H9 (cell line): ENCODE measurements around the gene ANKH. TPM values are rescaled to one million over a fixed set of nuclear protein-coding genes. Genes with fewer than 3 reads are reported as not detected.
A peak's percentile ranks its signal among the peaks of the same experiment; 100 is the strongest.

Experiments used
- DNase-seq: peaks from one replicate; pipeline ENCODE4 v3.0.0-alpha.2; 2017
- H2AFZ ChIP-seq: one replicate; pipeline ENCODE4 v1.6.1; 2013; ENCODE audit warnings: mild to moderate bottlenecking, low read length, control low read depth, moderate library complexity
- H2AK5ac ChIP-seq: 2 replicates; pipeline ENCODE4 v1.6.1; 2013; ENCODE audit warnings: low read length, control low read depth, mixed read lengths; ENCODE audit not compliant: insufficient read length
- H2BK120ac ChIP-seq: one replicate; pipeline ENCODE4 v1.6.1; 2013; ENCODE audit warnings: low read depth, mild to moderate bottlenecking, low read length, control low read depth, inconsistent platforms; ENCODE audit not compliant: poor library complexity, severe bottlenecking
- H2BK12ac ChIP-seq: 2 replicates; pipeline ENCODE4 v1.6.1; 2013; ENCODE audit warnings: low read length, control low read depth, mixed read lengths, low read depth; ENCODE audit not compliant: insufficient read length
- H2BK15ac ChIP-seq: 2 replicates; pipeline ENCODE4 v1.6.1; 2013; ENCODE audit warnings: low read depth, low read length, control low read depth
- H2BK20ac ChIP-seq: one replicate; pipeline ENCODE4 v1.6.1; 2013; ENCODE audit warnings: low read depth, mild to moderate bottlenecking, low read length, control low read depth, inconsistent platforms; ENCODE audit not compliant: poor library complexity, severe bottlenecking
- H2BK5ac ChIP-seq: 2 replicates; pipeline ENCODE4 v1.6.1; 2013; ENCODE audit warnings: low read length, control low read depth, mixed read lengths; ENCODE audit not compliant: insufficient read length
- H3K14ac ChIP-seq: 2 replicates; pipeline ENCODE4 v1.6.1; 2013; ENCODE audit warnings: low read length, control low read depth; ENCODE audit not compliant: insufficient read depth
- H3K18ac ChIP-seq: 2 replicates; pipeline ENCODE4 v1.6.1; 2013; ENCODE audit warnings: low read depth, mild to moderate bottlenecking, mixed read lengths, low read length, control low read depth; ENCODE audit not compliant: insufficient read length
- H3K23ac ChIP-seq: 2 replicates; pipeline ENCODE4 v1.6.1; 2013; ENCODE audit warnings: low read length, control low read depth, mixed read lengths, low read depth; ENCODE audit not compliant: insufficient read length
- H3K23me2 ChIP-seq: 2 replicates; pipeline ENCODE4 v1.6.1; 2013; ENCODE audit warnings: low read depth, mild to moderate bottlenecking, mixed read lengths, low read length, control low read depth; ENCODE audit not compliant: insufficient read length, poor library complexity, severe bottlenecking
- H3K27ac ChIP-seq: 2 replicates; pipeline ENCODE4 v1.5.1; 2013; ENCODE audit warnings: low read length, control low read depth, mixed read lengths, low read depth; ENCODE audit not compliant: insufficient read length
- H3K27me3 ChIP-seq: 2 replicates; pipeline ENCODE4 v1.6.1; 2013; ENCODE audit warnings: low read length, control low read depth, inconsistent platforms; ENCODE audit not compliant: insufficient read depth
- H3K4ac ChIP-seq: 2 replicates; pipeline ENCODE4 v1.6.1; 2013; ENCODE audit warnings: low read depth, mild to moderate bottlenecking, control low read depth, inconsistent platforms, low read length, moderate library complexity
- H3K4me1 ChIP-seq: 2 replicates; pipeline ENCODE4 v1.6.1; 2013; ENCODE audit warnings: low read length, control low read depth, inconsistent platforms; ENCODE audit not compliant: insufficient read depth
- H3K4me2 ChIP-seq: 2 replicates; pipeline ENCODE4 v1.6.1; 2013; ENCODE audit warnings: low read length, control low read depth, mixed read lengths; ENCODE audit not compliant: insufficient read length, insufficient read depth
- H3K56ac ChIP-seq: 2 replicates; pipeline ENCODE4 v1.6.1; 2013; ENCODE audit warnings: low read depth, mild to moderate bottlenecking, mixed read lengths, low read length, control low read depth; ENCODE audit not compliant: insufficient read length
- H3K79me1 ChIP-seq: 2 replicates; pipeline ENCODE4 v1.6.1; 2013; ENCODE audit warnings: low read depth, mild to moderate bottlenecking, moderate library complexity, low read length, control low read depth, inconsistent platforms; ENCODE audit not compliant: insufficient read depth, poor library complexity, severe bottlenecking
- H3K79me2 ChIP-seq: 2 replicates; pipeline ENCODE4 v1.6.1; 2013; ENCODE audit warnings: low read length, control low read depth, inconsistent platforms; ENCODE audit not compliant: insufficient read depth
- H3K9ac ChIP-seq: 2 replicates; pipeline ENCODE4 v1.6.1; 2013; ENCODE audit warnings: low read length, control low read depth, mixed read lengths; ENCODE audit not compliant: insufficient read length; ENCODE audit errors: extremely low read depth
- H3K9me3 ChIP-seq: one replicate; pipeline ENCODE4 v1.6.1; 2013; ENCODE audit warnings: low read depth, low read length, inconsistent platforms; ENCODE audit not compliant: control insufficient read depth
- H3T11ph ChIP-seq: one replicate; pipeline ENCODE4 v1.6.1; 2013; ENCODE audit warnings: mild to moderate bottlenecking, low read length, control low read depth, inconsistent platforms
- H4K20me1 ChIP-seq: one replicate; pipeline ENCODE4 v1.6.1; 2013; ENCODE audit not compliant: control insufficient read depth, insufficient read length, insufficient read depth
- H4K5ac ChIP-seq: 2 replicates; pipeline ENCODE4 v1.6.1; 2013; ENCODE audit warnings: low read depth, mild to moderate bottlenecking, mixed read lengths, low read length, control low read depth; ENCODE audit not compliant: insufficient read length
- H4K8ac ChIP-seq: replicated peaks from 2 replicates; pipeline ENCODE4 v1.6.1; 2013; ENCODE audit warnings: low read length, control low read depth, mixed read lengths, low read depth; ENCODE audit not compliant: insufficient read length
- H4K91ac ChIP-seq: 2 replicates; pipeline ENCODE4 v1.6.1; 2013; ENCODE audit warnings: low read depth, mild to moderate bottlenecking, moderate library complexity, mixed read lengths, low read length, control low read depth; ENCODE audit not compliant: insufficient read length
- H3K27ac Mint-ChIP-seq, 3 experiments: 2 replicates in 2 of 3; 3 replicates in 1 of 3; pipeline ENCODE4 v1.8.0; 2020 to 2021; ENCODE audit warnings: mixed read lengths in 3 of 3, mild to moderate bottlenecking in 1 of 3, moderate library complexity in 1 of 3
- H3K27me3 Mint-ChIP-seq: 2 replicates; pipeline ENCODE4 v1.8.0; 2021; ENCODE audit warnings: low read depth, mild to moderate bottlenecking, moderate library complexity, mixed read lengths
- H3K36me3 Mint-ChIP-seq, 3 experiments: 2 replicates in 2 of 3; 3 replicates in 1 of 3; pipeline ENCODE4 v1.8.0; 2020 to 2021; ENCODE audit warnings: low read depth in 3 of 3, mixed read lengths in 3 of 3; ENCODE audit not compliant: insufficient read depth in 1 of 3
- H3K4me1 Mint-ChIP-seq, 2 experiments: 2 replicates each; pipeline ENCODE4 v1.8.0; 2020; ENCODE audit warnings: mixed read lengths in 2 of 2
- H3K4me3 Mint-ChIP-seq, 2 experiments: 2 replicates in 1 of 2; 3 replicates in 1 of 2; pipeline ENCODE4 v1.8.0; 2020 to 2021; ENCODE audit warnings: mild to moderate bottlenecking in 2 of 2, mixed read lengths in 2 of 2, moderate library complexity in 1 of 2
- H3K9me3 Mint-ChIP-seq, 2 experiments: 2 replicates in 1 of 2; 3 replicates in 1 of 2; pipeline ENCODE4 v1.8.0; 2020; ENCODE audit warnings: mild to moderate bottlenecking in 2 of 2, mixed read lengths in 2 of 2, moderate library complexity in 1 of 2
- CTCF ChIP-seq: fragments of 200-600 bp; sonication (generic); conservative IDR thresholded peaks from 3 replicates; pipeline ENCODE4 v1.8.0; 2021; ENCODE audit warnings: antibody characterized with exemption, mild to moderate bottlenecking
- WGBS: extraction: QIAGEN DNeasy Blood & Tissue Kit; methylation state at CpG from one replicate; pipeline ENCODE4 v1.1.7; 2013; ENCODE audit warnings: missing lambda C conversion rate, low lambda C conversion rate, mixed read lengths; ENCODE audit not compliant: insufficient read length; ENCODE audit errors: extremely low coverage; 5-methylcytosine and 5-hydroxymethylcytosine counted together
- total RNA-seq: library from RNA; stranded (reverse); gene quantifications from 2 replicates; pipeline ENCODE4 v1.2.1, GENCODE V29; 2021

The ANKH gene
- total RNA-seq, 1 experiment from 2014 or later, result 9.6 TPM

GRCh38 chr5:14700478-14701436, 170.8 kb downstream of the ANKH start:
- Histone ChIP-seq H4K5ac (no peak overlapping the region), H3K23me2 (no peaks in the 10 kb centered on the region), H4K20me1 (peaks cover 2% of the 10 kb centered on the region), H3K79me2 (no peaks in the 10 kb centered on the region), H3K23ac (no peak overlapping the region), H3K4me2 (no peak overlapping the region), H4K91ac (no peak overlapping the region), H4K8ac (no peak overlapping the region), H2BK120ac (no peak overlapping the region), H3K4me1 (no peaks in the 10 kb centered on the region), H2BK20ac (no peak overlapping the region), H3K14ac (no peak overlapping the region), H2BK15ac (no peak overlapping the region), H3K9ac (no peak overlapping the region), H3T11ph (no peak overlapping the region), H2AK5ac (no peak overlapping the region), H2BK12ac (no peak overlapping the region), H3K56ac (no peak overlapping the region), H3K27ac (no peak overlapping the region), H3K18ac (no peak overlapping the region), H3K79me1 (no peaks in the 10 kb centered on the region), H2AFZ (no peak overlapping the region), H2BK5ac (no peak overlapping the region), H3K4ac (no peak overlapping the region), H3K27me3 (no peaks in the 10 kb centered on the region), H3K9me3 (no peaks in the 10 kb centered on the region)
- Mint-ChIP-seq H3K36me3 (peaks cover 9 to 54% (median 14%) of the 10 kb centered on the region in 3 experiments; a peak in 6 of 7 replicates), H3K9me3 (no peaks in the 10 kb centered on the region), H3K4me1 (peaks cover 10% of the 10 kb centered on the region in 2 experiments), H3K27ac (0 out of 7 replicates have a peak overlapping the region, but pooled peaks of 1 of the 3 experiments have one; percentile 57), H3K27me3 (no peaks in the 10 kb centered on the region), H3K4me3 (no peak overlapping the region)
- TF ChIP-seq CTCF, result no peak
- DNase-seq, result no peak
- no CpG with 5 or more reads among the region's 13 CpGs for WGBS
